Medulla oblongata (tissue), 1 donor: ENCODE measurements around the gene VAV3.

ENCODE experiments used
- DNase-seq: peaks from one replicate; pipeline ENCODE4 v3.0.0-alpha.2; 2015; ENCODE audit errors: extremely low spot score

Gene VAV3

DNA sequence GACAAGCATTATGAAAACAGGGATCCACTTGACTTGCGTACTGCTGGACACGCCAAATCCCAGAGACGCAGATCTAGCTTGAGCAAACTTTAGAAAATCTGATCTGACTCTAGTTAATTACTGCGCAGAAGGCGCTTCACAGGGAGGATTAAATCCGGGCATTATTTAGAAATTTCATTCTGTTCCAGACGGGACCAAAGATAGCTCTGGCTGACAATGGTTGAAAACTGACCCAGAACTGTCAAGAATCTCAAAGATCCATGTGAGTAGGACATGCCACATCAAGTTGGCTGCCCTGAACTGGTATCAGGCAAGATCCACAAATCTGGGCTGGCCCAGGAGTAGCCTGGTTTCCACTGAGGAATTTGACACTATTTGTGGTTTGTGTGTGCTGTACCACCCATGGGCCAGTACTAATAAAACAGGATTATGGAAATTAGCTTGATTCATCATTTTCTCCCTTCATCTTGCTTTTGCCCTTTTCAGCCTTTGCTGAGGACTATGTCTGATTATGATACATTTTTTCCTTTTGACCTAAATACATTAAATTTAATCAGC is 171.0 kb downstream of the VAV3 start:
- no peak for DNase-seq

DNA sequence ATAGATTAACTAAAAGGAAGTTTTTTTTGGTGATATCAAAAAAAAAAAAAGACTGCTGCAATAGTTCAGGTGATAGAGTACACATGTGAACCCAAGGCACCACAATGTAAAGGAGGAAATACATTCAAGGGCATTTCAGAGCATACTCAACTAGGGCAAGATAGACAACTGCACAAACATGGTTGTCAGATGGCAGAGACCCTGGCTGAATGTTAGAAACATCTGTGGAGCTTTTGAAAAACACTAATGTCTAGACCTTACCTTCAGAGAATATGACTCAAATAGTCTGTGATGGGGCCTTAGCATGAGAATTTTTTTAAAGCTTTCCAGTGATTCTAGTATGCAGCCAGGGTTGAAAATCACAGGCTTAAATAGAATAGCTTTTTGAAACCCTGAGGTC is 173.6 kb downstream of the VAV3 start:
- DNase-seq: no peak

DNA sequence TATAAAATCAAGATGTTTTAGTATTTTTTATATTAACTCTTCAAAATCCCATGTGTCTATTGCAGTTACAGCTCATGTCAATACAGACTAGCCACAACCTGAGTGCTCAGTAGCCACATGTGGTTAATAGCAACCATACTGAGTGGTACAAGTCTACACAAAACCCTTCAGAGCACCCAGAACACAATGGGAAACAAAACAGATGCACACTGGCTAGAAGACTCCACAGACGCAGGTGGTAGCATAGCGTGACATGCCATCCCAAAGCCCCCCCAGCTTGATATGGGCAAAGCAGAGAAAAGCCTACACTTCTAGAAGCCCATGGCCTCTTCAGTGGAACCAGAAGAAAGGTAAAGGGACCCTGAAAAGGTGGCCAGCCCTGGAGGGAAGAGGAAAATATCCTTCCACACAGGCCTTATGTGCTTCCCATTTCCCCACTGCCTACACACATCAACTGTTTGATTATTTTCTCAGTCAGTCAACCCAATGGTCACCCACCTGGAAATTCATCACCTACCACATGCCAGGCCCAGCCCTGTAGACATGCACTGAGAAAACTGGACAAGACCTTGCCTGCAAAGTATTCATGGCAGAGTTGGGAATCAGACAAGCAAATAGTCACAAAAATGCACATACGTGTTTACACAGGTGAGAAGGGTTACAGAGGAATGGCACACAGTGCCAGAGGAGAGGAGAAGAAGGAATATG is 175.0 kb downstream of the VAV3 start:
- no peak for DNase-seq

DNA sequence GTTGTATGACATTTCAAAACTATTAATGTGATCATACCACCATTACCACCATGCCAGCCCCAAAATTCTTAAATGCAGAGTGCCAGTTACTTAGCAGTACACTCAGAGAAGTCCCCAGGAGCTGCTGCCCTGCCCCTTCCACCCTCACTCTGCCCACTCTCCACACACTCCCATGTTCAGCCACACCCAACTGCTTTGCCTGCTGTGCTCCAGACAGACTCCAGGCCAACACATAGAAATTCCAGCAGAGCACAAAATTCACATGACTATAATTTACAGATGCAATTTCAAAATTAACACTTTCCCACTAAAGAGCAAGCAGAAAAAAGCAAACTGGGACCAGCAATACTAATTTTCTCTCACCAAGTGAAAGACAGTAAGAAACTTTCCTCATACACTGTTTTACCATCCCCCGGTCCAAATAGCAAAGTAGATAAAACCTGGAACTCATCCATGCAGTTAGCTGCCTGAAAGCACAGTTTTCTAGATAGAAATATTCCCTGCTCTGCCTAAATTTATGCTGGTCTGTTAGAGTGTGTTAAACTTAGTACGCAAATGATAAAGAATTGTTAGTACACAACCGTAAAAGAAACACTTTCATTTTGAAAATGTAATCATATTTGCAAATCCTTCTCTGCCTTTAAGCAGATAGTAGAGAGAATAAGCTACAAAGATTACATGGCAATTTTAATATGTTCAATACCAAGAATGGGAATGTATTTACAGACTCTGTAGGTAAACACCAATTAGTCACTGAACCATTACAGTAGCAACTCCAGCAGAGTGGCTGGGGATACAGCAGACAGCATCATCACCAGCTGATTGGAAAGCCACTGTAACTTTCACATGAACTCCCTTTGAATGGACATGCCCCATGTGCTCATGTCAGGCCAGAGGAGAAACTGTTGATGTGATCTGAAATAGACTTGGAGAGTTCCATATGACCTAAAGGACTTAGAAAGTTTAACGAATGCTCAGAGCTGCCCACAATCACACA is 176.5 kb downstream of the VAV3 start:
- DNase-seq: no peak

DNA sequence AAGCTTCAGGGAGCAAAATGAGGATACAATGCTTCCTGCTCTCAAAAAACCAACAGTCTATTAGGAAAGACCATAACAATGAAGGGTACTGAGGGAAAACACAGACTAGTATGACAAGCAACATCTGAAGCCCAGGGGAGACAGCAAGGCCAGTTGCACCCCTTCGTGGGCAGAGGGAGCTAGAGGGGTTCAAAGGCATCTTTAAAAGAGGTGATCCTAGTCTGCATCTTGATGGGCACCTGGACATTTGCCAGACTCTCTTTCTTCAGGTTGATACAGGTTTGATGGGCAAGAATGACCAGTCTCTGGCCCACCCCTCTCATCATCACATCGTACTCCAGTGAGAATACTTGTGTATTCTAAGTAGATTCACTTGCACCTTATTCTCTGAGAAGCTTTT is 177.7 kb downstream of the VAV3 start:
- no peak for DNase-seq

DNA sequence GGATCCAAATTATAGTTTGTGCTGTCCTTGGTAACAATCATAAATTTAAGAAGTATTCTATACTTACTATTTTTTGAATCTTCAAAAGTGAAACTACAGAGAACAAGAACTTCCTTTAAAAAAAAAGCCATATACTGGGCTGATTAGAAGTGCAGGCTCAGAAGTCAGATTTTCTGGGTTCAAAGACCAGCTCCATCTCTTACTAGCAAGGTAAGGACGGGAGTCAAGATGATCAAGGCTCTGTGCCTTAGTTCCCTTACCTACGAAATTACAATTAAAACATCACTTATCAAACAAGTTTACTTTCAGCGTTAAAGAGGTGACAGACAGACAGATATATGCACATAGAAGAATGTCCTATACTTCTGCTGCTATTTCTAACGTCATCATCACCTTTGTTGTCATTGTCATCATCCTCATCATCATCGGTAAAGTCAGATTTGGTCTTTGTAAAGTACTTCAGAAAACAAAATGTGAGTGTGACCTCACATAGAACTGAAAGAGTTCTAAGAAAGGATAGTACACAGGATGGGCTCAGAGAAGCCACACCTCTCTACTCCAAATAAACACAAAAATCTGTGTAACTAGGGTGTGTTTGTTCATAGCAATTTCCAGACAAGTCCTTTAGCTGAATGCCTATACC is 178.7 kb downstream of the VAV3 start:
- no peak for DNase-seq

DNA sequence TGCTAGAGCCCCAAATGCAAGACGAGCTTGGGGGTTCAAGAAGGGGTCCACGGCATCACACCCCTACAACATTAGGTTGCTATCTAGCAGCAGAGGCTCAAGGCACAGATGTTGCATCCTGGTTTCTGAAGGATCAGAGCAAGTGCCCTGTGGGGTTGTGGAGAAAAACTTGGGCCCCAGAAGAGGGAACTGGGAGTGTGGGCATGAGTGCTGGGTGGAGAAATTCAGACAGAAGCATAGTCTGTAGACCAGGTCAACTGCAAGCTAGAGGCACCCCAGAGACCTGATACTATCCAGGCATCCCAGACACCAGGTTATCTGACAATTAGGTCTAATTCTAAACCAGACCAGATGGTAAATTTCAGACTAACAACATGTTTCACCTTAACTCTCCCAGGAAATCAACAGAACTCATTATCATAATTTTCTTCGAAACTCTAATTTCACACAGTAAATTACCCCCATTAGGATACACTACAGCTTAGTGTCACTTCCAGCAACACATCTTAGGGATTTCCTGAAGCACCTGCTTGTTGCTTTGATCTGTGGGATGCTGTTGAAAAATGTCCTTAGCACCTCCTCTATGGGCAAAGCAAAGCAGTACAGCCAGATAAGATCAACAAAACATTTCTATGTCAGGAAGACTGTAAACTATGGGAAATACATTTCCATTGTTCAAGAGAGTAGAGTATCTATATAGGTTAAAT is 179.3 kb downstream of the VAV3 start:
- DNase-seq: no peak

DNA sequence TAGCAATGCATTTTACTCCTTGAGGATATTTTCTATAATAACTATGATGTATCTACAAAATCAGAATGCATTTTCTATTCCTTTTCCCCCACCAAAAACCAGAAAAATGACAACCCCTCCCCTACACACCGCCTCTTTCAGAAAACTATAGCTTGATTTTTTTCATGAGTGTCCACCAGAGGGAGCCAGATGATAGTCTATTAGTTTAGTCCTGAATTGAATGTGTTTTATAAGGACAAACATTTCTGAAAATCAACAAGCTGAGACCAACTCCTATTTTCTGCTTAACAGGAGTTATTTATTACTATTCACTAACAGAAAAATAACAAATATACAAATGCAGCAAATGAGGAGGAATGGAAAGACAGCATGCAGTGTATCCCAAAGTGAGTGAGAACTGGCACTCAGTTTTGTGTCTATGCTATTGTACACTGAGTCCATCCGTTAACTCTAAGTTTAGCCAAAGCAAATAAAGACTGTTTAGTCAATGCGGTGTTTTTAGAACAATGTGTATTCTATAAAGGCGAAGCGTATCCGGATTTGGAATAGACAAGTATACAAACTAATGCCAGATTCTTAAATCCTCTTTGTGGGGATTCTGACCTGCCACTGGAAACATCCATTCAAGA is 182.6 kb downstream of the VAV3 start:
- DNase-seq: peak; percentile 87

DNA sequence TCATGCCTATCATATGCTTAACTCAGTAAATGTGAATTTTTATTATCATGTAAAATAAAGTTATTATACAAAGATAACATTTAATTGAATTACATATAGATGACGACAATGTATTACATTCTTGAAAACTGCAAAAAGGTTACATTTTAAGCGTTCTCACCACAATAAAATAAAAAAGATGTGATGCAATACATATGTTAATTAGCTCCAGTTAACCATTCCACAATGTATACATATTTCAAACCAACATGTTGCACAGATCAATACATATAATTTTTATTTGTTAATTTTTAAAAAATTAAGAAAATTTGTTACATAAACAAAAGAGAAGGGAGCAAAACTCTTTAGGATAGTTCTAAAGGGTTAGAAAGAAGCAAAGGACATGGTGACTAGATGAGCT is 183.7 kb downstream of the VAV3 start:
- DNase-seq: no peak

DNA sequence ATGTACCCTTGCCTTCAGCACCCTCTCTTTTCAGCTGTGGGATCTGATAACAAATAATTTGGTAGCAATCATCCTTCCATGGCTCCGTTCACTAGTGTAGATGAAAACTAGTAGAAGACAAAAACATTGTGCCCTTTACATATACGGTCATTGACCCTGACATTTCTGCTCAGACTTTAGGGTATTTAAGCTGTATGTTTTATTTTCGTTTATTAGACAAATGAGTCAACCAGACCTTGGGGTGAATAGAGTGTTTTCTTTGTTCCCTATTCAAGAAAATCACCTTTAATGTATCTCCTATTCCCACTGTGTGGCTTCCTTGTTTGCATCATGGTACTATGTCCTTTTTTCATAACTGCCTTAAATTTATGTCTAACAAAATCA is 187.3 kb downstream of the VAV3 start:
- DNase-seq: no peak

DNA sequence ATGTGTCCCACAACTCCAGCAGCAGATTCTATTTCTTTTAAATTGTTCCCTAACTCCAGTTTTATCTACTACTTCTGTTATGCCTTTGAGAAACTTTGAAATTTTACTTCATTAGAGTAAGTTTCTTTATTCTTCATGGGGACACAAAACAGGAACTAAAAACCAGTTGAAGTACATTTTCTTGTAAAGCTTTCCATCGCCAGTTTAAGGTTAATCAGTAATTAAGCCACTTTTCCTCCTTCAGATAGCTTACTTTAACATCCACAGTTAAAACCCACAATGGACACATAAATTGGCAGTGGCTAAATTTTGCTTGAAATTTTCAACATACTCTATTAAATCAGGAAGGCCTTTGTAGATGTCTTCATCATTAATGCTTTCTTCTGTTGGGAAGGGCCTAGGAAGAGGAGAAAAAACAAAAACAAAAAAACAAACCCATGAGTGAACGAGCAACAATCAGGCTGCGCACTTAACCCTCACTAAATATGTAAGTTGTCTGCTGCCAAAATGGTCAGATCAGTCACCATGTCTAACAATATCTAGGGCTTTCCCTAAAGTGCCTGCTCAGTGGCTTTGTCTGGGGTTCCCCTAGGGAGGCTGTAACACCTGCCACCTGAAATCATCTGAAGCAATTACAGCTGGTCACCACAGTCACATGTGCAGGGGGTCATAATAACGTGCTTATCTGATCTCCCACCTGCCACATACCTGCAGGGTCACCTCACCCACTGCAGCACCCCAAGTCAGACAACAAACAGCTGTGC is 187.9 kb downstream of the VAV3 start:
- DNase-seq: no peak

DNA sequence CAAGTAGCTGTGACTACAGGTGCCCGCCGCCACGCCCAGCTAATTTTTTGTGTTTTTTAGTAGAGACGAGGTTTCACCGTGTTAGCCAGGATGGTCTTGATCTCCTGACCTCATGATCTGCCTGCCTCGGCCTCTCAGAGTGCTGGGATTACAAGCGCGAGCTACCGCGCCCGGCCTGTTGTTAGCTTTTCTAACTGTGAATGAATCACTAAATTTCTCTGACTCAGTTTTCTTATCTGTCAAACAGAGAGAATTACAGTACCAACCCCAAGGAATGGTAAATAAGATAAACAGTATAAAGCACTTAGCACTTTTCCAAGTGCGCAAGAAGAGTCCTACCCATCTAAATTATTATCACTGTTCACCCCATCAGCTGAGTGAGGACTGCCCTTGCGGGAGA is 193.6 kb downstream of the VAV3 start:
- no peak for DNase-seq

DNA sequence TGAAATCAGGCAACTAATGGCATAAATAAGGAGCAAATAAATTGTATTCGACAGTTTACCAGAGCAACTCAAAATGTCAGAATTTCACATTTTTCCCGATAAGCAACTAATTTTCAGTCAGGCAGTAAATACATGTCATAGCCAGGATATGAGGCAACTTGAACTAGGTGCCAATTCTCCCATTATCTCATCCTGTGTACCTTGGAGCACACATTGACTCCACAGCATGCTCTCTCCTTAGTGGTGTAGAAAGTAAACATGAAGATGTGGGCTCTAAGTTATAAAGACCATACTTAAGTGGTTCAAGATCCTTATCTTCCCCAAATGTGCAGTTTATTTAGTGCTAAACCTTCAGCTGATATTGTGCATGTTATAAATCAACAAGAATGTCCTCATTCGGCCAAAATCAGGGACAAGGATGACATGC is 197.8 kb downstream of the VAV3 start:
- DNase-seq: no peak

DNA sequence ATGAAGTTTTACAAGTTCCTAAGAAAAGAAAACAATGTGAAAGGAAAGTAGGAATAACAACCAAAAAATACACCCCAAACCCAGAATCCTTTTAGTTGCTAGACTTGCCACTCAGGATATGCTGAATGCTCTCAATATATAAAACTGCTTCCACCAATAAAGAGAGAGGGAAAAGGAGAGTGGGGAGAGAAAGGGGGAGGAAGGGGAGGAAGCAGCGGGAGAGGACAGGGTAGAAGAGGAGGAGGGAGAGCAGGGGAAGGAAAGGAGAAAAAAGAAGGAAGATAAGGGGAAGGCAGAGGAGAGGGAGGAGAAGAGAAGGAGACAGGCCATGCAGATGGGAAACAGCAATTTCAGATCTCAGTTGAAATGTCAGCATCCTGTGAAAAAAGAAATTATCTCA is 198.4 kb downstream of the VAV3 start:
- DNase-seq: no peak

DNA sequence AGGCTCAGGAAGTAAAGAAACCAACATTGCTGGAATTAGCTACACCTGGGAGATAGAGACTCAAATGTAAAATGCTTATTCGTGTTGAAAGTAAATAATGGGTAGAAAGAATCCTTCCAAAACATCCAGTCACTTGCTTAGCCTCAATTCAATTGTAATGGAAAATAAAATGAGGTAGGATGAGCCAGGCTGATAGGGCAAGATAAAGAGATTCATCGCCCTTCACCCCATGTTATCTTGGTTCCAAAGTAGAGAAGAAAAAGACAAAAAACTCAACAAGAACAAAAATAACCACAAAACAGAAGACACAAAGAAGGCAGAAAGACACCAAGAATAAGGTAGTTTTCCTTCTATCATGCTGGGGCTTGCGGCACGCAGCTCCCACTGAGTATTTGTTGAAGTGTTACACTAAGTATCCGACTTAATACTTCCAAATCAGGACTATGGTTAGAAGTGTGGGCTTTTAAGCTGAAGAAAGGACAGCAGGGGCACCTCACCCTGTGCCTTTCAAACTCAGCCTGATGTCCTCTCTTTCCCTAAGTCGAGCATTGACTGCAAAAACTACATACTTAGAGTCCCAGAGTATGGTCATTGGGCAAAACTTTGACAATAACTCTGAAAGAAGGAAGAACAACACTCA is 202.1 kb downstream of the VAV3 start:
- DNase-seq: no peak

DNA sequence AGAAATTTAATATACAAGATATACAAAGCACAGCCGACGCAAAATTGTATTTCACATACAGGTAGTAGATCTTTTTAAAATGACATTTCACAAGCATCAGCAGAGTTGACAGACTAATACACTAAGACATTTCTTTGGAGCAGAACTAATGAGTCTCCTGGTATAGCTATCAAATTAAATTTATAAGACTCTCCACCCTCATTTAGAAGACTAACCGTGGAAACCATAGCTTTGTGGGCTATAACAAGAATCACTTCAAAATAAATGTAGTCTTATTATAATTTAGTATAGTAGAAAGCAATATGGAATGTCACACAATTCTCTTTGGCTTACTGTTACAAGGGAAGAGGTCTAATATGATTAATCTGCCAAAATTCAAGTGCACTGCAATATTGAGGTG is 204.9 kb downstream of the VAV3 start:
- DNase-seq: no peak

DNA sequence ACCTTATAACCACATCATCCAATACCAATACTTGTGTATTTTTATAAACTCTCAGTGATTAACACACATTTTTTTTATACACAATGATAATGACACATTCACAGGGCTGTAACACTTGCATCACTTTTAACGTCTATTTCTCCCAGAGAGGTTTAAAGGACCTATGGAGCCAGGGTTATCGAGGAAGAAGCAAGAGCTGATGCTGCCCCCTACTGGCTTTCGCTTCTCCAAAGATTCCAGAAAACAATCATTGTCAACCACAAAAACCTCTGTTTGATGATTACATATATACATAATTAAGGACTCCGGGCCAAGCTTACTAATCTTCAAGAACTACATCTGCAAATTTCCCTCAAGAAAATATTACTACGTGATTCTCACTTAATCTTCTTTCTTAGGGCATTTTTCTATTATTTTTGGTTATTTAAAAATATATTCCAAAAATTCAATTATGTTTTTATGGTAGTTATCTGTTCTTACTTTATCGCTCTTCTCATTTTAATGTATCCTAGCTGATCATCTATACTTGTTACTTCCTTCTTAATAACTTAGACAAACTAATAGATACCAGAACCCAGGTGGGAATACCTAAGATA is 214.5 kb downstream of the VAV3 start:
- peak; percentile 78 for DNase-seq

DNA sequence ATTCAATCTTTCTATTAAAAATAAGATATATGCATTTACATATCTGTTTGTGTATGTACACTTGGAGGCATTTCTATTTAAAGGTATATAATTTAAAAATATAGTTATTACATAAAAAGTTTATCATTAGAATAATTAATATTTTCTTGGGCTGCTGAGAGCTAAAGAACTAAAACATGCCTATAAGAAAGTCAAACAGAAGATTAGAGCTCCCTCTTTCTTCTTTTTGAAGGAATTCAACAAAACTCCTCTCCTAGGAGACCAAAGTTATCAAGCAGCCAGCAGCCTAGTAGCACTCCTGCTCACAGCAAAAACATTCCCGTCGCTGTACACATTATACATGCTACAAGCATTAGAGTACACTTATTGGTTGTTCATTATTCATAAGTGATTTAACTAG is 216.4 kb downstream of the VAV3 start:
- DNase-seq: peak; percentile 40

DNA sequence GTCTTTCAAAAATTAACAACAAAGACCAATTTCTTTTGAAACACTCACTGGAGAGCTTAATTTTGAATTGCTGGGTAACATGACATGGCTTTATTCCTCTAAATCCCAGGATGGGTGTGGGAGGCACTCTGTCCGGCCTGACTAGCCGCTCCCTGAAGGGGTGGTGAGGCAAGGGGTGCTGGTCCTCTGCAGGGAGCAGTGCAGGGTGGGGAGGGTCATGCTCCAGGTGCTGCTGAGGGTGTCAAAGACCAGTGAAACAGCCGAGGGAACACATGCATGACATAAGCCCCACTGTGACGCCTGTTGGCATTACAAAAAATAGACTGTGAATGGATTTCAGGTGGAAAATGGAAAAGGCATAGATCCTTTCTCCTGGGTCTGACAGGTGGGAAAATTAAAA is 223.7 kb downstream of the VAV3 start:
- DNase-seq: no peak
